GM19351 (cell line): Measurements from ENCODE around the gene SAFB2.

Experiments
- ATAC-seq: cut with Tn5 transposase; IDR thresholded peaks from one replicate; pipeline ENCODE4 v1.9.1; 2021; ENCODE audit warnings: mild to moderate bottlenecking, moderate library complexity; ENCODE audit not compliant: unreplicated experiment

SAFB2 gene

DNA sequence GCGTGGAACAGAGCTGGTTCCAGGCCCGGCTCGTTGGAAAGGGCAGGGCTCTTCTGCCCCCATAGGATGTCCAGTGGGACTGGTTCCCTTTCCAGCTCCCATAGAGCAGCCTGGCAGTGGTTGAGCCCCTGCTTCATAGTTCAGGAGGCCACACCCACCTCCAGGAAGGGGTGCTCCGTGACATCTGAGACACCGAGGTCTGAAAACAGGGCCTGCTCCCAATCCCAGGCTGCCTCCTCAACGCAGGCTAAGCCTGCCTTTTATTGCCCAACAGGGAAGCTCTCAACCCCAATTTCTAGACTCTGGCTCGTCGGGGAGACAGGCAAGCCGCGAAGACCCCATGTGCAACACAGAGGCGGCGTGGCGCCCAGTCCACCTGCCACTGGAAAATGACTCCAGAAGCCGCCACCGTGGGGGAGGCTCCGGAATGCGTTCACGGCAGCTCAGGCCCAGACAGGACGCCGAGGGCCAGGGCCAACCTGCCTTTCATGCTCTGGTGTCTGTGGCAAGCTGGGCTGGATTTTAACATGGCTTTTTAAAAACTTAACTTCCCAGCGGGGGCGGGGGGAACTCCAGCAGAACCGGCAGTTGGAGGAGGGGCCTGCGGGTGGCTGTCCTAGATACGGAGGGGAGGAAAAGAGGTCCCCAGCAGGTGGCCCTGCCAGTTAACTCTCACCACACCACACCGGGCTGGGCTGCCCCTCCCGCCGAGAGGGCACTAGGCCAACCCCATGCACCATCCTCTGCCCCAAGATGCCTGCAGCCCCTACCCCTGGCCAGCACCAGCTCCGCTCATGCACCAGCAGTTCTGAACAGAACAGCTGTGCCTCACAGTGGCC is 36.9 kb downstream of the SAFB2 start:
- no peak for ATAC-seq

- ATAC-seq: no peak
Measured at GRCh38 chr19:5580161-5580571, 42.4 kb downstream of the SAFB2 start.

DNA sequence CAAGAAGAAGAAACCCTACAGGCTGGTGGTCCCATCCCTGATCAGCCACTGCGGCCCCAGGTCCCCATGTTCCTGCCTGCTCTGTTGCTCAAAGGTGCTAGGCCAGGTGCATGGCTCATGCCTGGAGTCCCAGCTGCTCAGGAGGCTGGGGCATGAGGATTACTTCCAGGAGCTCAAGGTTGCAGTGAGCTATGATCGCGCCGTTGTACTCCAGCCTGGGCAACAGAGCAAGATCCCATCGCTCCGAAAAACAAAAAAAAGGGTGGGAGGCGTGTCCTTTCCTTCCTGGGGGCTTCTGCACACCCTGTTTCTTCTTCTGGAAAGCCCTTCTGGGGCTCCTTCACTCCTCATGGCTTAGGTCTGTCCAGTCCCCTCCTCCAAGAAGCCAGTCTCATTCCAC is 42.9 kb downstream of the SAFB2 start:
- ATAC-seq: no peak

DNA sequence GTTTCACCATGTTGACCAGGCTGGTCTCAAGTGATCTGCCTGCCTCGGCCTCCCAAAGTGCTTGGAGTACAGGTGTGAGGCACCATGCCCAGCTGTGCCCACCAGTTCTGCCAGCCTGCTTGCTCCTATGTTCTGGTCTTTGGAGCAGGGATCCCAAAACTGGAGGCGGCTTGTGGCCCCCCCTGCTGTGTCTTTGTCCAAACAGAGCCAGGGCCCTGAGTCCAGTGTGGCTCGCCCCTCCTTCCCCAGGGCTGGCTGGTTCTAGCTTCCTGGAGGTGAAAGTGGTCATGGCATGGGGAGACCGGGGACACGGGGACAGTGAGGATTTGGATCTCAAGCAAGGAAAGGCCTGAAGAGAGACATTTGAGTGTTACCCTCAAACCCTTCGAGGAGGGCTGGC is 43.3 kb downstream of the SAFB2 start:
- no peak for ATAC-seq

- ATAC-seq: no peak
Measured at GRCh38 chr19:5578097-5578846, 44.3 kb downstream of the SAFB2 start.

DNA sequence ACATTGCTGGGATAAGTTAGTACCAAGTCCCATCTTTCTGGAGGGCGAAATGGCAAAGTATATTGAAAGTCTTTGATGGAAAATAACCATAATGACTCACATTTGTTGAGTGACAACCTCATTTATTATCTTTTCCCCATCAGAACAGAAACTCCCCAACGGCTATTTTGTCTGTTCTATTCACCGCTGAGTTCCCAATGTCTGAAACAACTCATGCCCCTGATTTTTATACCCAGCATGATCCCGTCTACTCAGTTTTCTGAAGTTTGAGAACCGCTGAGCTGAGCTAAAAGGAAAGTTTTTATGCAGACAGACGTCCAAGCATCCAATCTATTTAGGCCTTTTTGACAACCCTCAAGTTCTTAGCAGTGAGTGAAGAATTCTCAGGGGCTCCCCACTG is 47.0 kb downstream of the SAFB2 start:
- no peak for ATAC-seq

DNA sequence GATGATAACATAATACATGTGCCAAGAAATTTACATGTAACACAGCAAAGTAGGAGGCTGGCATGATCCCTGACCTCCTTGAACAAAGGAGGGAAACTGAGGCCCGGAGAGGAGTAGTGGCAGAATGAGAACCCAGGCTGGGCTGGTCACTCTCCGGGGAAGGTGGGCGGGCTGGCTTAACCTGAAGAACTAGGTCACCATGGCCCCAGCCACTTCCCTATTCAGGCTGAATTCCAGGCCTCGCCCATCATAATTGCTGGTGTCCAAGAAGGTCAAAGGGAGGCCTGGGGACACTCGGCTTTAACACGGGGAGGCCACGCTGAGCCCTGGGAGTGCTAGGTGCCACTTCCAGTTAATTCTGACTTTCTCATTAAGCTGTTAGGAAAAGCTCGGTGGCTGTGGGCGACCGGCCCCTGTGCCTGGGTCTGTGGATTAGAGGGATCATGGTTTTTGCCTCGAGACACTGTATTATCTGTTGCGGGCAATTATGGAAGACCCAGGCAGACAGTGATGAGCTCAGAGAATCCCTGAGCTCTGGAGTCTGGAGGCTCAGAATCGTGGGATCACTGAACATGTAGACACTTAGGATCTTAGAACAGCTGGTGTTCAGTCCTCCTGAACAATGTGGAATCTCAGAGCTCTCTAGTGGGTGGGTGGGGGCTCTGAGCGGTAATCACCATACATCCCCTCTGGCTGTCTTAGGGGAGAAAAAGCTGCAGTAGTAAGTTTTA is 49.9 kb downstream of the SAFB2 start:
- ATAC-seq: no peak

- no peak for ATAC-seq
Measured at GRCh38 chr19:5571777-5572176, 50.8 kb downstream of the SAFB2 start.

- no peak for ATAC-seq
Measured at GRCh38 chr19:5567970-5568407, 54.6 kb downstream of the SAFB2 start.

DNA sequence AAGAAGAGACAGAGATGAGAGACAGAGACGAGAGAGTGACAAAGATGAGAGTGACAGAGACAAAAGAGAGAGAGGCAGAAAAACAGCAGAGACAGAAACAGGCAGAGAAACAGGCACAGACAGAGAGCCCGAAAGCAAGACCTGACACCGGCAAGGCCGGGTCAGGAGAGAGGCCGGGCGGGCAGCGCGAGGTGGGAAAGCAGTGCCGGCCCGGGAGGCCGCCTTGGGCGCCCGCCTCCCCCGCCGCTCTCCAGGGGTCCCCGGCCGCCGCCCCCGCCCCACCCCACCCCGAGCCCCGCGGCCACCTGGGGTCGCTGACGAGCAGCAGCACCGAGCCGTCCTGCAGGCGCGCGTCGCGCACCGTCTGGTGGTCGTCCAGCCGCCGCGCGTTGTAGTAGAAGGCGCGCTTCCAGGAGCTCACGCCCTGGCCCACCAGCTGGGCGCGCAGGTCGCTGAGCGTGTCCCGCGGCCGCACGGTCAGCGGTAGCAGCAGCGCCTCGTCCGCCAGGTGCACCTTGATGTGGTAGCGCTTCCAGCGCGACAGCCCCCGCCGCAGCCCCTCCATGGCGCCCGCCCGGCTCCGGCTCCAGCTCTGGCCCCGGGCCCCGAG is 55.1 kb downstream of the SAFB2 start, which contains the start of gene TINCR:
TINCR (minus strand) TSS at position 594 of the 610 bp plus-strand sequence.
- no peak for ATAC-seq

DNA sequence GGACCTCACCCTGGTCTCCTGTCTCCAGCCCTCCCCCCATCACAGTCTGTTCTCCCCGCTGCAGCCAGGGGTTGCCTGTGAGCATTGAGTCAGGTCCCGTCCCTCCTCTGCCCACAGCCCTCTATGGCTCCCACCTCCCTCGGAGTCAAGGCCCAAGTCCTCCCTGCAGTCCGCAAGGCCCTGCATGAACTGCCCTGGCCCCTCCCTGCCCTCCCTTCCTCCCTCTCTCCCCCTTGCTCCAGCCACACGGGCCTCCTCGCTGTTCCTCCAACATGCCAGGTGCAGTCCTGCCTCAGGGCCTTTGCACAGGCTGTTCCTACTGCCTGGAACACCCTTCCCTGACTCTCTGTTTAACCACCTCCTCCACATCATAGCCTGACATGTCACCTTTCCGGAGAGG is 57.6 kb downstream of the SAFB2 start:
- no peak for ATAC-seq

DNA sequence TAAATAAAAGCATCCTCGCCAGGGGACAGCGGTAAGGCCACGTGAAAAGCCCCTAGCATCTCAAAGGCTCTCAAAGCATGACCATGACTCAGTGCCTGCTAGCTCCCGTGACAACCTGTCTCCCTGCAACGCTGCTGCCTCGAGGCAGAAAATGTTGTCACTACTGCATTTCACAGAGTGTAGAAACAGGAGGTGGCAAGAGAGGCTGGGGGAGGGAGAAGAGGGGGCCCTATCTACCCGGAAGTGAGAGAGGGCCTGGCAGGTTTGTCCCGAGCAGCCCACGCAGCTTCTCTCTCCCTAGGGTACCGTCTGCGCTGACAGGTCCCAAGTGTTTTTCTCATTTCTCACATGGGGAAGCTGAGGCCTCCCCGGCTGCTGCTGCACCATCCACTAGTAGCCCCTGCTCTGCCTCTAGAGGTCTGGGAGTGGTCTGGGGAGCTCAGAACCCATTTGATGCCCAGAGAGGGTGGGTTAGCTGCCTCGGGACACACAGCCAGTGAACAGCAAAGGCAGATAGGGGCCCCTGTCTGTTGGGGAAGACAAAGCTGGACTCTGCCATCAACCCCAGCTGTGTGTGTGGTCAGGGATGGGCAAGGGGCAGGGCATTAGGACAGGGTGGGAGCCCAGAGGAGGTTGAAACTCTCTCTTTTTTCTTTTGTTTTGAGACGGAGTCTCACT is 58.5 kb downstream of the SAFB2 start:
- no peak for ATAC-seq

GRCh38 chr19:5563008-5563431 is 59.6 kb downstream of the SAFB2 start:
- no peak for ATAC-seq

DNA sequence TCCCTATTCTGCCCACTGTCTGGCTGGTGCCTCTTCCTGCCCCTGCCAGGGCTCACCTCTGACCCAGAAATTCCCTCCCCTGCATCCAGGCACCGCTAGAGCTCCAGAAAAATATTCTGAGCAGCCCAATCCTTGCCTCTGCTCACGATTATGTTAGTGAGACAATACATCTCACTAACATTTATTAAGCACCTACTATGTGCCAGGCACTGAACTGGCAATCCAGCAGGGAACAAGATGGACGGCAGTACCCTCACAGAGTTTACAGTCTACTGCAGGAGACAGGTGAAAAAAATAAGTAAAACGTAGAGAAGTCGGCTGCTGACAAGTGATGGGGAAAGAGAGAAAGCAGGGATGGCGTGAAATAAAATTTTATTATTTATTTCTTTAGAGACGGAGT is 60.3 kb downstream of the SAFB2 start:
- ATAC-seq: no peak

GRCh38 chr19:5561559-5561958 is 61.0 kb downstream of the SAFB2 start:
- no peak for ATAC-seq

DNA sequence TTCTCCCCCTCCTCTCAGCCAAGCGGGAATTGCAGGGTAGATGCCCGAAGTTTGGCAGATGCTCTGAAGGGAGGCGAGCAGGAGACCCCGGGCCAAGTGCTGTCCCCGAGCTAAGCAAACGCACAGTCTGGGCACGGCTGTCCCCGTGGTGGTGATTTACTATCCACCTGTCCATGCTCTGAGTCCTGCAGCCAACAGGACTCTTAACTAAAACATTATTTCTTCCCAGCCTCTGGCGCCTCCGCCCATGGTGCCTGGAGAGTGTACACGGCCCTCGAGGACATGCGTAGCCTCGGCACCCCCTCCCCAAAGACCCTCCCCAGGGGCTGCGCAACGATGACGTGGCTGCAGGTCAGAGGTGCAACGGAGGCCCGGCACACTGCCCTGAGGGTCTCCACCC is 62.4 kb downstream of the SAFB2 start:
- no peak for ATAC-seq

- ATAC-seq: no peak
Measured at GRCh38 chr19:5559804-5560133, 62.8 kb downstream of the SAFB2 start.

- no peak for ATAC-seq
Measured at GRCh38 chr19:5558101-5558621, 64.4 kb downstream of the SAFB2 start.

DNA sequence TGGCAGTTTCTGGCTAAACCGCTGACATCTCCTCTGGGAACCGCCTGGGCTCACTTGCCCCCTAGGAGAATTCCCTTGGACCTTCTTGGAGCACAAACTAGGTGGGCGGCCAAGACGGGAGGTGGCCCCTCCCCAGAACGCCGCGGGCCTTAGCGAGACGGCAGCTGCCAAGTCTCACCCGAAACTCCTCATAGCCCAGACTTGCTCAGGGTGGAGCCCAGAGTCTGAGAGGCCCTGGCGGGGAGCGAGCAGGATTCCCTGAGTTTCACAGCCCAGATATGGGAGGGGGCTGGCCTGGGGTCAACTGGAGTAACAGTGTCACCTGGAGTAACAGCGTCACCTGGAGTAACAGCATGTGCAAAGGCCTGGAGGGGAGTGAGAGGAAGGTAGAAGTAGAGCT is 64.9 kb downstream of the SAFB2 start:
- ATAC-seq: no peak

DNA sequence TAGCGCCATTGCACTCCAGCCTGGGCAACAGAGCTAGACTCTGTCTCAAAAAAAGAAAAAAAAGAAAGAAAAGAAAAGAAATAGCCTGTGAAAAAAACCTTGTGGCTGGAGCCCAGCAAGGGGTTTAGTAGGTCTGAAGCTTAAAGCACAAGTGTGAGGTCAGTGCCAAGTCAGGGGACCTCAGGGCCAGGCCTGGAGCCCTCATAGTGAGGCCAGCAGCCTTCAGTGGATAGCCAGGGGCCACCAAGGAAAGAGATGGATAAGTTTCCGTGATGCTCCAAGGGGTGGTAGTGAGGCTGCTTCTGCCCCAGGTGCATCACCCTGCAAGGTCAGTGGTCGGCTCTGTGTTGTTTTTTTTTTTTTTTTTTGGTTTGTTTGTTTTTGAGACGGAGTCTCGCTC is 67.7 kb downstream of the SAFB2 start:
- no peak for ATAC-seq
